Measurements from ENCODE around the gene UBE2H.

Gene UBE2H

DNA sequence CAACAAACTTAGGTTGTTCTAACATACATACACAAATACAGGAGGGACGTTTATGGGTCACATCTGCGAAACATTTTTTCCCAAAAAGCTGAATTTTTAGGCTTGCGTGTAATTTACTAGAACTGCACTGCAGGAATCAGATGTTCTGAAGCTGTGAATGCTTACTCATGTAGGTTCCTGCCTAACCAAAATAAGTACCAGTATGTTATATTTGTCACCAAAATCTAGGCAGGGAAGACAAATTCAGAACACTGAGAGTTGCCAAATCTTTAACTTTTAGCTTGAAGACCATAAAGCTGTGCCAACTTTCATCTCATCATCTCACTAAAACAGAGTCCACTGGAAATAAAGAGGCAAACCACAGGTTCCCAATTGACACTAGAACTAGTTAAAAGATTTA is 5.7 kb downstream of the UBE2H start:
- no peak overlapping the region for H3K9ac ChIP-seq (ENCODE audit: low read length)

DNA sequence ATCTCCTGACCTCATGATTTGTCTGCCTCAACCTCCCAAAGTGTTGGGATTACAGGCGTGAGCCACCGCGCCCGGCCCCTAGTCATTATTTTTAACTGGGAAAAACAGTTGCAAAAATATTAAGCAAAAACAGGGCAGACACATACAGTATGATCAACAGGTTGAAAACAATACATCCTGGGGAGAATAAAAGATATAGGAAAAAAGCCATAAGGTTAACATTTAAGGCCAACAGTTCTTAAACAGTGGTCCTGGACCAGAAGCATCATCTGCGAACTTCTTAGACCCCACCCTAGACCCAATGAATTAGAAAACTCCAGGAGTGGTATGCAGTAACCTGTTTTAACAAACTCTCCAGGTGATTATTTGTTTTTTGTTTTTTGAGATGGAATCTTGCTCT is 6.5 kb downstream of the UBE2H start:
- Histone ChIP-seq H3K36me3 (replicated peaks; ENCODE audit: low read depth, low read length) (peaks cover 13% of the 10 kb centered on the region), H3K9ac (ENCODE audit: low read length) (no peak overlapping the region), H3K4me2 (ENCODE audit: low read length) (no peak overlapping the region), H3K27me3 (ENCODE audit: low read depth, low read length) (no peaks in the 10 kb centered on the region), H3K9me3 (ENCODE audit: insufficient read depth, low read length) (no peaks in the 10 kb centered on the region), H4K20me1 (ENCODE audit: insufficient read depth, low read length) (peaks cover 48% of the 10 kb centered on the region), H2AFZ (ENCODE audit: low read depth, low read length) (no peak overlapping the region), H3K4me3 (ENCODE audit: low read length) (no peak overlapping the region), H3K4me1 (ENCODE audit: low read length) (peaks cover 30% of the 10 kb centered on the region), H3K27ac (ENCODE audit: low read length) (no peak overlapping the region), H3K79me2 (ENCODE audit: low read length) (peaks cover 89% of the 10 kb centered on the region)
- TF ChIP-seq, protein P1, sequence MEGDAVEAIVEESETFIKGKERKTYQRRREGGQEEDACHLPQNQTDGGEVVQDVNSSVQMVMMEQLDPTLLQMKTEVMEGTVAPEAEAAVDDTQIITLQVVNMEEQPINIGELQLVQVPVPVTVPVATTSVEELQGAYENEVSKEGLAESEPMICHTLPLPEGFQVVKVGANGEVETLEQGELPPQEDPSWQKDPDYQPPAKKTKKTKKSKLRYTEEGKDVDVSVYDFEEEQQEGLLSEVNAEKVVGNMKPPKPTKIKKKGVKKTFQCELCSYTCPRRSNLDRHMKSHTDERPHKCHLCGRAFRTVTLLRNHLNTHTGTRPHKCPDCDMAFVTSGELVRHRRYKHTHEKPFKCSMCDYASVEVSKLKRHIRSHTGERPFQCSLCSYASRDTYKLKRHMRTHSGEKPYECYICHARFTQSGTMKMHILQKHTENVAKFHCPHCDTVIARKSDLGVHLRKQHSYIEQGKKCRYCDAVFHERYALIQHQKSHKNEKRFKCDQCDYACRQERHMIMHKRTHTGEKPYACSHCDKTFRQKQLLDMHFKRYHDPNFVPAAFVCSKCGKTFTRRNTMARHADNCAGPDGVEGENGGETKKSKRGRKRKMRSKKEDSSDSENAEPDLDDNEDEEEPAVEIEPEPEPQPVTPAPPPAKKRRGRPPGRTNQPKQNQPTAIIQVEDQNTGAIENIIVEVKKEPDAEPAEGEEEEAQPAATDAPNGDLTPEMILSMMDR (IDR thresholded peaks at IDR 0.05; ENCODE audit: low read depth, low read length), result no peak
- TF ChIP-seq EZH2phosphoT487 (IDR thresholded peaks at IDR 0.05; ENCODE audit: low read depth), result no peak

More for the DNA sequence above, 5.7 kb downstream of the UBE2H start:
- Histone ChIP-seq H3K4me2 (ENCODE audit: low read length) (no peak overlapping the region), H3K36me3 (replicated peaks; ENCODE audit: low read depth, low read length) (peaks cover 13% of the 10 kb centered on the region), H3K4me3 (ENCODE audit: low read length) (no peak overlapping the region), H3K4me1 (ENCODE audit: low read length) (peaks cover 30% of the 10 kb centered on the region), H3K9me3 (ENCODE audit: insufficient read depth, low read length) (no peaks in the 10 kb centered on the region), H2AFZ (ENCODE audit: low read depth, low read length) (no peak overlapping the region), H4K20me1 (ENCODE audit: insufficient read depth, low read length) (peaks cover 45% of the 10 kb centered on the region), H3K27ac (ENCODE audit: low read length) (no peak overlapping the region), H3K27me3 (ENCODE audit: low read depth, low read length) (no peaks in the 10 kb centered on the region), H3K79me2 (ENCODE audit: low read length) (peaks cover 90% of the 10 kb centered on the region)
- TF ChIP-seq, protein P1 (IDR thresholded peaks at IDR 0.05; ENCODE audit: low read depth, low read length), result no peak
- TF ChIP-seq EZH2phosphoT487 (IDR thresholded peaks at IDR 0.05; ENCODE audit: low read depth), result no peak

DNA sequence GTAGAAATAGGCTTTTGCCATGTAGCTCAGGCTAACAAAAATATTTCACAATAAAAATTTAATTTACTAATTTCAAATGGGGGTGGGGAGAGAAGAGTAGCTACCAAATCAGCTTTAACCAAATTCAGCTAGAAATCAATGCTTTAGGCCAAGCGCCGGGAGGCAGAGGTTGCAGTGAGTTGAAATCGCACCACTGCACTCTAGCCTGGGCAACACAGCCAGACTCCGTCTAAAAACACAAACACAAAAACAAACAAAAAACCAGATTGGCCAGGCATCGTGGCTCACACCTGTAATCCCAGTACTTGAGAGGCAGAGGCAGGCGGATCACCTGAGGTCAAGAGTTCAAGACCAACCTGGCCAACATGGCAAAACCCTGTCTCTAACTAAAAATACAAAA is 9.4 kb downstream of the UBE2H start:
- Histone ChIP-seq H3K27me3 (ENCODE audit: low read depth, low read length) (no peaks in the 10 kb centered on the region), H3K36me3 (replicated peaks; ENCODE audit: low read depth, low read length) (peaks cover 12% of the 10 kb centered on the region), H2AFZ (ENCODE audit: low read depth, low read length) (no peak overlapping the region), H3K9me3 (ENCODE audit: insufficient read depth, low read length) (no peaks in the 10 kb centered on the region), H3K4me1 (ENCODE audit: low read length) (0 out of 2 replicates have a peak, but pooled peaks cover under 1% of the 10 kb centered on the region), H3K27ac (ENCODE audit: low read length) (no peak overlapping the region), H3K4me3 (ENCODE audit: low read length) (no peak overlapping the region), H3K4me2 (ENCODE audit: low read length) (no peak overlapping the region), H4K20me1 (ENCODE audit: insufficient read depth, low read length) (peaks cover 53% of the 10 kb centered on the region), H3K79me2 (ENCODE audit: low read length) (peaks cover 74% of the 10 kb centered on the region), H3K9ac (ENCODE audit: low read length) (no peak overlapping the region)
- TF ChIP-seq, protein P1 (IDR thresholded peaks at IDR 0.05; ENCODE audit: low read depth, low read length), result no peak
- no peak for TF ChIP-seq EZH2phosphoT487 (IDR thresholded peaks at IDR 0.05; ENCODE audit: low read depth)

DNA sequence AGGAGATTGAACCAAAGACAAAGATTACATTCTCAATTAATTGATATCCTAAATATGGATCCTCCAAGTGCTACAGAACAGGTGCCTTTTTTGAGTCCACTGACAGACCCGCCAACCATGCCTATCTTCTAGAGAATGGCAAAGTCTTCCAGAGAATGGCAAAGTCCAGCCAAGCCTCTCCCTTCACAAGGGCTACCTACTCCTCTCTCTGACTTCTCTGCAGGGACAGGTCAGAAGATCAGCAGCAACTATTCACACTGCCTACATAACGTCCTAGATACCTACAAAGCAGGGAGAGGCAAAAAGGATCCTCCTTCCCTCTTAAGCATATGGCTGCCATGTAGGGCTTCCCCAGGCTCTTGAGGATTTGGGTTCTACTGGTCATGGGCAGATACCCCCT is 12.4 kb downstream of the UBE2H start:
- H2AFZ ChIP-seq (ENCODE audit: low read depth, low read length), result no peak overlapping the region
- H3K36me3 ChIP-seq (replicated peaks; ENCODE audit: low read depth, low read length), result peaks cover 7% of the 10 kb centered on the region
- no peak for TF ChIP-seq EZH2phosphoT487 (IDR thresholded peaks at IDR 0.05; ENCODE audit: low read depth)
- TF ChIP-seq, protein P1 (IDR thresholded peaks at IDR 0.05; ENCODE audit: low read depth, low read length), result no peak
- no peaks in the 10 kb centered on the region for H3K9me3 ChIP-seq (ENCODE audit: insufficient read depth, low read length)
- no peak overlapping the region for H3K4me3 ChIP-seq (ENCODE audit: low read length)
- peaks cover 48% of the 10 kb centered on the region for H3K79me2 ChIP-seq (ENCODE audit: low read length)
- no peaks in the 10 kb centered on the region for H3K27me3 ChIP-seq (ENCODE audit: low read depth, low read length)
- H3K9ac ChIP-seq (ENCODE audit: low read length), result no peak overlapping the region
- H3K27ac ChIP-seq (ENCODE audit: low read length), result no peak overlapping the region
- H3K4me2 ChIP-seq (ENCODE audit: low read length), result no peak overlapping the region
- peaks cover 28% of the 10 kb centered on the region for H4K20me1 ChIP-seq (ENCODE audit: insufficient read depth, low read length)
- no peaks in the 10 kb centered on the region for H3K4me1 ChIP-seq (ENCODE audit: low read length)
